HPDE6-E6E7 (cell line): ENCODE measurements around the gene TMEM184B.
A peak's percentile ranks its signal among the peaks of the same experiment; 100 is the strongest.

Experiments used
- DNase-seq: peaks from one replicate; pipeline ENCODE4 v3.0.0; 2011; ENCODE audit warnings: missing footprints; ENCODE audit errors: extremely low spot score

The TMEM184B gene

GRCh38 chr22:38205261-38206128 is 67.3 kb downstream of the TMEM184B start:
- no peak for DNase-seq

- DNase-seq, result no peak
These were observed 68.0 kb downstream of the TMEM184B start for GRCh38 chr22:38204784-38205183.

GRCh38 chr22:38203855-38204514 is 68.8 kb downstream of the TMEM184B start:
- DNase-seq, result no peak

- no peak for DNase-seq
These were observed 69.6 kb downstream of the TMEM184B start for GRCh38 chr22:38203090-38203810.

- DNase-seq, result no peak
These were observed 70.2 kb downstream of the TMEM184B start for GRCh38 chr22:38202437-38203089.

- peak; percentile 80 for DNase-seq
These were observed 70.9 kb downstream of the TMEM184B start, which contains the start of gene MAFF for GRCh38 chr22:38201711-38202436. TSS of gene MAFF (plus strand) at chr22:38201994. CDS start at chr22:38213854, 11,860 bp downstream.

- no peak for DNase-seq
These were observed 71.5 kb downstream of the TMEM184B start for GRCh38 chr22:38201371-38201710.

GRCh38 chr22:38199826-38200559 is 72.8 kb downstream of the TMEM184B start:
- no peak for DNase-seq

- DNase-seq, result no peak
These were observed 75.9 kb downstream of the TMEM184B start for GRCh38 chr22:38196791-38197419.

- no peak for DNase-seq
These were observed 79.2 kb downstream of the TMEM184B start for GRCh38 chr22:38193580-38193979.

GRCh38 chr22:38192475-38192863 is 80.3 kb downstream of the TMEM184B start:
- no peak for DNase-seq

GRCh38 chr22:38191731-38192474 is 80.9 kb downstream of the TMEM184B start:
- DNase-seq, result no peak

- no peak for DNase-seq
These were observed 81.8 kb downstream of the TMEM184B start for GRCh38 chr22:38191055-38191454.

- no peak for DNase-seq
These were observed 82.2 kb downstream of the TMEM184B start for GRCh38 chr22:38190581-38190980.

GRCh38 chr22:38189104-38189503 is 83.7 kb downstream of the TMEM184B start:
- no peak for DNase-seq

- DNase-seq, result no peak
These were observed 85.2 kb downstream of the TMEM184B start for GRCh38 chr22:38187413-38188212.

- no peak for DNase-seq
These were observed 86.4 kb downstream of the TMEM184B start for GRCh38 chr22:38186429-38186828.

- no peak for DNase-seq
These were observed 88.0 kb downstream of the TMEM184B start for GRCh38 chr22:38184788-38185187.
